HCT116 (cell line): ENCODE measurements around the gene ANO2. TPM values are rescaled to one million over a fixed set of nuclear protein-coding genes. Genes with fewer than 3 reads are reported as not detected.

Source experiments
- ATAC-seq: fragments of 200-7000 bp; cut with Tn5 transposase; 2 replicates; pipeline ENCODE4 v1.9.1; 2020; ENCODE audit warnings: mild to moderate bottlenecking, moderate library complexity
- BruUV-seq: library from RNA; stranded (reverse); fragments of 400-500 nt; replicated peaks from 2 replicates; lab custom pipeline; 2021; lab: Mats Ljungman, UMichigan
- CTCF ChIA-PET: fragments of 300-600 bp; sonication (Branson Sonifier 250); formaldehyde crosslinking; loops from one replicate; lab custom pipeline; 2021; ENCODE audit warnings: antibody characterized with exemption; lab: Charles Lee
- POLR2A ChIA-PET: fragments of 300-600, 350-600 bp; sonication (Branson Sonifier 250); formaldehyde crosslinking; loops from one replicate; lab custom pipeline; 2021; ENCODE audit warnings: antibody characterized with exemption; lab: Charles Lee
- RAD21 ChIA-PET, 2 experiments: fragments of 300-600 bp; sonication (Branson Sonifier 250); formaldehyde crosslinking; loops; one replicate each; lab custom pipeline; 2023; ENCODE audit warnings: low total read pairs in 2 of 2; ENCODE audit not compliant: uncharacterized antibody in 2 of 2, unreplicated experiment in 2 of 2, low non-redundant PET in 1 of 2; lab: Charles Lee
- DNase-seq: peaks from one replicate; pipeline ENCODE4 v3.0.0-alpha.2; 2010; ENCODE audit warnings: low read depth, low spot score
- H2AFZ ChIP-seq: fragments of 200-600 bp; shearing (Covaris generic), sonication (generic); 2 replicates; pipeline ENCODE4 v1.6.1; 2017; ENCODE audit warnings: low read depth, mixed run types, mixed read lengths, antibody characterized with exemption, low read length; ENCODE audit not compliant: poor library complexity, severe bottlenecking
- H3K27ac ChIP-seq: 2 replicates; pipeline ENCODE4 v1.5.1; 2012; ENCODE audit warnings: low read depth, low read length
- H3K27me3 ChIP-seq: fragments of 200-600 bp; sonication (generic); 2 replicates; pipeline ENCODE4 v1.6.1; 2016; ENCODE audit warnings: mixed run types, low read length, mixed read lengths; ENCODE audit not compliant: insufficient read depth
- H3K36me3 ChIP-seq, 2 experiments: fragments of 200-500 bp in 1 of 2; fragments of 200-600 bp in 1 of 2; sonication (Bioruptor generic) in 1 of 2; sonication (generic) in 1 of 2; 2 replicates each; pipeline versions ENCODE4 v1.5.1 to v1.6.1; 2014 to 2016; ENCODE audit warnings: low read length in 2 of 2, inconsistent platforms in 1 of 2, mixed read lengths in 1 of 2, mixed run types in 1 of 2; ENCODE audit not compliant: insufficient read depth in 2 of 2, control insufficient read depth in 1 of 2
- H3K4me1 ChIP-seq, 2 experiments: fragments of 200-600 bp in 1 of 2; sonication (generic) in 1 of 2; 2 replicates each; pipeline versions ENCODE4 v1.5.1 to v1.6.1; 2012 to 2017; ENCODE audit warnings: low read length in 2 of 2, inconsistent platforms in 1 of 2, mild to moderate bottlenecking in 1 of 2, mixed read lengths in 1 of 2, mixed run types in 1 of 2, moderate library complexity in 1 of 2; ENCODE audit not compliant: insufficient read depth in 2 of 2, control insufficient read depth in 1 of 2
- H3K4me2 ChIP-seq: fragments of 200-600 bp; sonication (generic); 2 replicates; pipeline ENCODE4 v1.6.1; 2017; ENCODE audit warnings: mixed run types, low read length, mixed read lengths
- H3K4me3 ChIP-seq, 2 experiments: fragments of 200-600 bp in 1 of 2; sonication (generic) in 1 of 2; replicated peaks in 1 of 2; 2 replicates each; pipeline ENCODE4 v1.5.1; 2011 to 2016; ENCODE audit warnings: low read length in 2 of 2, control low read depth in 1 of 2, low read depth in 1 of 2, mild to moderate bottlenecking in 1 of 2, mixed read lengths in 1 of 2, mixed run types in 1 of 2
- H3K79me2 ChIP-seq: fragments of 200-600 bp; sonication (generic); 2 replicates; pipeline ENCODE4 v1.6.1; 2017; ENCODE audit warnings: mild to moderate bottlenecking, mixed run types, low read length, moderate library complexity, mixed read lengths; ENCODE audit not compliant: insufficient read depth
- H3K9ac ChIP-seq: fragments of 200-600 bp; sonication (generic); 2 replicates; pipeline ENCODE4 v1.6.1; 2016; ENCODE audit warnings: low read length, mixed read lengths
- H3K9me2 ChIP-seq: fragments of 200-600 bp; sonication (generic), shearing (Covaris generic); 2 replicates; pipeline ENCODE4 v1.6.1; 2017; ENCODE audit warnings: mixed run types, mild to moderate bottlenecking, moderate library complexity; ENCODE audit not compliant: insufficient read depth
- H3K9me3 ChIP-seq, 2 experiments: fragments of 200-500 bp in 1 of 2; fragments of 200-600 bp in 1 of 2; sonication (Bioruptor generic) in 1 of 2; sonication (generic) in 1 of 2; 2 replicates each; pipeline ENCODE4 v1.6.1; 2014 to 2017; ENCODE audit warnings: low read length in 2 of 2, mixed read lengths in 2 of 2, inconsistent platforms in 1 of 2, low read depth in 1 of 2, mild to moderate bottlenecking in 1 of 2, mixed run types in 1 of 2, moderate library complexity in 1 of 2; ENCODE audit not compliant: control insufficient read depth in 1 of 2, insufficient read depth in 1 of 2
- H4K20me1 ChIP-seq: fragments of 200-600 bp; sonication (generic), shearing (Covaris generic); 2 replicates; pipeline ENCODE4 v1.6.1; 2017; ENCODE audit warnings: mixed run types, mild to moderate bottlenecking, moderate library complexity; ENCODE audit not compliant: insufficient read depth
- ATF3 ChIP-seq: IDR thresholded peaks from 2 replicates; pipeline ENCODE4 v1.6.1; 2012
- CBX3 ChIP-seq: IDR thresholded peaks from 2 replicates; pipeline ENCODE4 v1.6.1; 2012; ENCODE audit warnings: low read depth
- CEBPB ChIP-seq: IDR thresholded peaks from 2 replicates; pipeline ENCODE4 v1.6.1; 2012; ENCODE audit warnings: low read depth
- ELF1 ChIP-seq: IDR thresholded peaks from 2 replicates; pipeline ENCODE4 v1.6.1; 2012; ENCODE audit warnings: low read depth, borderline replicate concordance
- EZH2 ChIP-seq: fragments of 200-600 bp; sonication (generic); IDR thresholded peaks from 2 replicates; pipeline ENCODE4 v1.6.1; 2017; ENCODE audit warnings: antibody characterized with exemption, mixed run types
- EZH2phosphoT487 ChIP-seq: fragments of 200-600 bp; IDR thresholded peaks from 2 replicates; pipeline ENCODE4 v1.6.1; 2018; ENCODE audit warnings: antibody characterized with exemption, borderline replicate concordance
- JUND ChIP-seq: IDR thresholded peaks from 2 replicates; pipeline ENCODE4 v1.6.1; 2012
- MAX ChIP-seq: IDR thresholded peaks from 2 replicates; pipeline ENCODE4 v1.6.1; 2012
- POLR2A ChIP-seq: IDR thresholded peaks from 2 replicates; pipeline ENCODE4 v1.7.0; 2011; ENCODE audit warnings: borderline replicate concordance; ENCODE audit not compliant: insufficient read depth, insufficient read length; ENCODE audit errors: extremely low read depth
- POLR2AphosphoS5 ChIP-seq: IDR thresholded peaks from 2 replicates; pipeline ENCODE4 v1.6.1; 2011; ENCODE audit warnings: mild to moderate bottlenecking, low read depth, low read length, moderate library complexity
- RAD21 ChIP-seq: IDR thresholded peaks from 2 replicates; pipeline ENCODE4 v1.6.1; 2012; ENCODE audit warnings: low read depth, mild to moderate bottlenecking
- SIN3A ChIP-seq: IDR thresholded peaks from 2 replicates; pipeline ENCODE4 v1.6.1; 2012; ENCODE audit warnings: low read depth
- SP1 ChIP-seq: IDR thresholded peaks from 2 replicates; pipeline ENCODE4 v1.6.1; 2012; ENCODE audit warnings: low read depth
- TCF7L2 ChIP-seq: IDR thresholded peaks from 2 replicates; pipeline ENCODE4 v1.7.0; 2011; ENCODE audit warnings: borderline replicate concordance, inconsistent platforms; ENCODE audit not compliant: insufficient read depth, insufficient read length; ENCODE audit errors: extremely low read depth
- ZBTB33 ChIP-seq: IDR thresholded peaks from 2 replicates; pipeline ENCODE4 v1.6.1; 2011; ENCODE audit warnings: mild to moderate bottlenecking, low read length, moderate library complexity; ENCODE audit not compliant: insufficient replicate concordance; ENCODE audit errors: extremely low read depth
- ZFX ChIP-seq: fragments of 450-650 bp; IDR thresholded peaks from 2 replicates; pipeline ENCODE4 v1.6.1; 2017
- ZNF274 ChIP-seq: fragments of 200-500 bp; sonication (Bioruptor generic); IDR thresholded peaks from 2 replicates; pipeline ENCODE4 v1.6.1; 2014; ENCODE audit warnings: mild to moderate bottlenecking, low read depth, low read length, inconsistent platforms
- intact Hi-C: fragments of 100-400 bp; cut with micrococcal nuclease; formaldehyde crosslinking; loops from 2 replicates; pipeline ENCODE4 v1.10.0; 2022
- total RNA-seq: library from RNA; stranded (reverse); gene quantifications from one replicate; pipeline ENCODE4 v1.2.1, GENCODE V29; 2021; ENCODE audit not compliant: unreplicated experiment
- TF ChIP-seq, protein P1 (sequence below), 3 experiments: fragments of 200-600 bp in 1 of 3; sonication (generic) in 1 of 3; IDR thresholded peaks in 2 of 3; conservative IDR thresholded peaks in 1 of 3; 2 replicates each; pipeline ENCODE4 v1.5.1; 2012 to 2017; ENCODE audit warnings: low read depth in 2 of 3, low read length in 2 of 3, antibody characterized with exemption in 1 of 3, borderline replicate concordance in 1 of 3, control low read depth in 1 of 3, mild to moderate bottlenecking in 1 of 3, mixed read lengths in 1 of 3, mixed run types in 1 of 3, moderate library complexity in 1 of 3; ENCODE audit not compliant: insufficient read depth in 1 of 3
- TF ChIP-seq, protein P2 (sequence below): IDR thresholded peaks from 2 replicates; pipeline ENCODE4 v1.6.1; 2012; ENCODE audit warnings: low read depth

ANO2 gene
- total RNA-seq, 1 experiment from 2014 or later = not detected

- TF ChIP-seq SIN3A = no peak
- TF ChIP-seq RAD21 = no peak
- no peak for TF ChIP-seq ZNF274
- TF ChIP-seq MAX = no peak
- no peak for TF ChIP-seq CBX3
- no peak for TF ChIP-seq CEBPB
- TF ChIP-seq EZH2phosphoT487 = no peak
- no peak for TF ChIP-seq SP1
- TF ChIP-seq, protein P1, sequence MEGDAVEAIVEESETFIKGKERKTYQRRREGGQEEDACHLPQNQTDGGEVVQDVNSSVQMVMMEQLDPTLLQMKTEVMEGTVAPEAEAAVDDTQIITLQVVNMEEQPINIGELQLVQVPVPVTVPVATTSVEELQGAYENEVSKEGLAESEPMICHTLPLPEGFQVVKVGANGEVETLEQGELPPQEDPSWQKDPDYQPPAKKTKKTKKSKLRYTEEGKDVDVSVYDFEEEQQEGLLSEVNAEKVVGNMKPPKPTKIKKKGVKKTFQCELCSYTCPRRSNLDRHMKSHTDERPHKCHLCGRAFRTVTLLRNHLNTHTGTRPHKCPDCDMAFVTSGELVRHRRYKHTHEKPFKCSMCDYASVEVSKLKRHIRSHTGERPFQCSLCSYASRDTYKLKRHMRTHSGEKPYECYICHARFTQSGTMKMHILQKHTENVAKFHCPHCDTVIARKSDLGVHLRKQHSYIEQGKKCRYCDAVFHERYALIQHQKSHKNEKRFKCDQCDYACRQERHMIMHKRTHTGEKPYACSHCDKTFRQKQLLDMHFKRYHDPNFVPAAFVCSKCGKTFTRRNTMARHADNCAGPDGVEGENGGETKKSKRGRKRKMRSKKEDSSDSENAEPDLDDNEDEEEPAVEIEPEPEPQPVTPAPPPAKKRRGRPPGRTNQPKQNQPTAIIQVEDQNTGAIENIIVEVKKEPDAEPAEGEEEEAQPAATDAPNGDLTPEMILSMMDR (IDR thresholded peaks at IDR 0.05 in 2 of 3, conservative IDR thresholded peaks at IDR 0.05 in 1 of 3; ENCODE audit: borderline replicate concordance in 1 of 3, insufficient read depth in 1 of 3, low read depth in 2 of 3, low read length in 2 of 3) = no peak
- TF ChIP-seq ATF3 = no peak
- no peak for TF ChIP-seq POLR2AphosphoS5
- no peak for TF ChIP-seq ELF1
- no peak for TF ChIP-seq TCF7L2
- no peak for TF ChIP-seq ZBTB33
- no peak for TF ChIP-seq JUND
- no peak for TF ChIP-seq POLR2A
- TF ChIP-seq EZH2 = no peak
- TF ChIP-seq ZFX = no peak
- TF ChIP-seq, protein P2, sequence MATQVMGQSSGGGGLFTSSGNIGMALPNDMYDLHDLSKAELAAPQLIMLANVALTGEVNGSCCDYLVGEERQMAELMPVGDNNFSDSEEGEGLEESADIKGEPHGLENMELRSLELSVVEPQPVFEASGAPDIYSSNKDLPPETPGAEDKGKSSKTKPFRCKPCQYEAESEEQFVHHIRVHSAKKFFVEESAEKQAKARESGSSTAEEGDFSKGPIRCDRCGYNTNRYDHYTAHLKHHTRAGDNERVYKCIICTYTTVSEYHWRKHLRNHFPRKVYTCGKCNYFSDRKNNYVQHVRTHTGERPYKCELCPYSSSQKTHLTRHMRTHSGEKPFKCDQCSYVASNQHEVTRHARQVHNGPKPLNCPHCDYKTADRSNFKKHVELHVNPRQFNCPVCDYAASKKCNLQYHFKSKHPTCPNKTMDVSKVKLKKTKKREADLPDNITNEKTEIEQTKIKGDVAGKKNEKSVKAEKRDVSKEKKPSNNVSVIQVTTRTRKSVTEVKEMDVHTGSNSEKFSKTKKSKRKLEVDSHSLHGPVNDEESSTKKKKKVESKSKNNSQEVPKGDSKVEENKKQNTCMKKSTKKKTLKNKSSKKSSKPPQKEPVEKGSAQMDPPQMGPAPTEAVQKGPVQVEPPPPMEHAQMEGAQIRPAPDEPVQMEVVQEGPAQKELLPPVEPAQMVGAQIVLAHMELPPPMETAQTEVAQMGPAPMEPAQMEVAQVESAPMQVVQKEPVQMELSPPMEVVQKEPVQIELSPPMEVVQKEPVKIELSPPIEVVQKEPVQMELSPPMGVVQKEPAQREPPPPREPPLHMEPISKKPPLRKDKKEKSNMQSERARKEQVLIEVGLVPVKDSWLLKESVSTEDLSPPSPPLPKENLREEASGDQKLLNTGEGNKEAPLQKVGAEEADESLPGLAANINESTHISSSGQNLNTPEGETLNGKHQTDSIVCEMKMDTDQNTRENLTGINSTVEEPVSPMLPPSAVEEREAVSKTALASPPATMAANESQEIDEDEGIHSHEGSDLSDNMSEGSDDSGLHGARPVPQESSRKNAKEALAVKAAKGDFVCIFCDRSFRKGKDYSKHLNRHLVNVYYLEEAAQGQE = no peak
- no peak for ATAC-seq
- peaks cover 0 to 5% of the 10 kb centered on the region in 2 experiments; a peak in 1 of 4 replicates for H3K4me1 ChIP-seq
- H3K36me3 ChIP-seq = no peaks in the 10 kb centered on the region
- BruUV-seq = no TSS peak
- H4K20me1 ChIP-seq = no peaks in the 10 kb centered on the region
- no peaks in the 10 kb centered on the region for H3K9me2 ChIP-seq
- ChIA-PET CTCF (no interaction called here), POLR2A (no interaction called here), RAD21 (no interaction called here)
- DNase-seq = no peak
- H3K4me3 ChIP-seq = no peak overlapping the region
- H3K4me2 ChIP-seq = no peak overlapping the region
- H3K27me3 ChIP-seq = peaks cover 7% of the 10 kb centered on the region; the same call in 1 of the 2 replicates
- H2AFZ ChIP-seq = no peak overlapping the region
- H3K9me3 ChIP-seq = no peaks in the 10 kb centered on the region
- H3K9ac ChIP-seq = no peak overlapping the region
- intact Hi-C loops = no loop called here
- H3K79me2 ChIP-seq = no peaks in the 10 kb centered on the region
- no peak overlapping the region for H3K27ac ChIP-seq
Observed at GRCh38 chr12:5690240-5690639, 254.8 kb downstream of the ANO2 start.
